HepG2 (cell line): Measurements from ENCODE around the gene PPP4C. TPM values are rescaled to one million over a fixed set of nuclear protein-coding genes. Genes with fewer than 3 reads are reported as not detected.

Experiments
- ARID5B ChIP-seq: IDR thresholded peaks from 2 replicates; pipeline ENCODE4 v1.4.0; 2020; ENCODE audit warnings: mild to moderate bottlenecking, missing genetic modification reagents
- BHLHE40 ChIP-seq: IDR thresholded peaks from 2 replicates; pipeline ENCODE4 v1.6.1; 2011; ENCODE audit warnings: low read length, improper control_type of control experiment
- DR1 ChIP-seq: sonication (generic); formaldehyde crosslinking; IDR thresholded peaks from 2 replicates; pipeline ENCODE4 v1.8.0; 2021; ENCODE audit warnings: mild to moderate bottlenecking, missing genetic modification reagents, inconsistent platforms
- IKZF5 ChIP-seq: IDR thresholded peaks from 2 replicates; pipeline ENCODE4 v1.6.1; 2018; ENCODE audit warnings: missing genetic modification reagents, mild to moderate bottlenecking, missing compliant biosample characterization
- ISX ChIP-seq: sonication (generic); formaldehyde crosslinking; conservative IDR thresholded peaks from 2 replicates; pipeline ENCODE4 v1.5.0; 2020; ENCODE audit warnings: missing genetic modification reagents
- NR0B2 ChIP-seq: sonication (generic); formaldehyde crosslinking; IDR thresholded peaks from 2 replicates; pipeline ENCODE4 v1.4.0; 2020; ENCODE audit warnings: mild to moderate bottlenecking, missing genetic modification reagents
- SRSF9 ChIP-seq: fragments of 200-400 bp; formaldehyde crosslinking; IDR thresholded peaks from 2 replicates; pipeline ENCODE4 v1.6.1; 2018; ENCODE audit warnings: borderline replicate concordance, mild to moderate bottlenecking, low read depth, low read length; ENCODE audit not compliant: insufficient read depth, poor library complexity, severe bottlenecking
- UBTF ChIP-seq: sonication (generic); formaldehyde crosslinking; IDR thresholded peaks from 2 replicates; pipeline ENCODE4 v1.4.0; 2020; ENCODE audit warnings: mild to moderate bottlenecking, missing genetic modification reagents
- ZNF333 ChIP-seq: sonication (generic); formaldehyde crosslinking; IDR thresholded peaks from 2 replicates; pipeline ENCODE4 v1.4.0; 2020; ENCODE audit warnings: mild to moderate bottlenecking, missing genetic modification reagents, borderline replicate concordance
- ZNF407 ChIP-seq: sonication (generic); formaldehyde crosslinking; IDR thresholded peaks from one replicate; pipeline ENCODE4 v1.5.1; 2020; ENCODE audit warnings: mild to moderate bottlenecking, missing genetic modification reagents; ENCODE audit errors: not compliant biosample characterization
- polyA plus RNA-seq, 8 experiments: library from polyadenylated mRNA; depleted of rRNA in 3 of 8; stranded (reverse) in 7 of 8; unstranded in 1 of 8; fragments of >200 nt; fragmentation: Illumina TruSeq in 4 of 8; extraction: Trizol in 4 of 8; gene quantifications; 2 replicates each; pipeline versions ENCODE4 v1.2.1 to v1.2.3, GENCODE V29; 2011 to 2016; ENCODE audit warnings: low read depth in 4 of 8, missing spikeins in 1 of 8, mixed read lengths in 1 of 8; ENCODE audit not compliant: insufficient read depth in 1 of 8
- total RNA-seq, 5 experiments: library from RNA; depleted of rRNA; stranded (reverse); fragments of >200 nt; fragmentation: Illumina TruSeq; extraction: Trizol; gene quantifications; 2 replicates each; pipeline ENCODE4 v1.2.3, GENCODE V29; 2016; ENCODE audit warnings: low read depth in 1 of 5

PPP4C gene
- total and polyA plus RNA-seq, 2 of the 13 experiments (the other 11 are each of a cell fraction or from before 2014, with no cell fraction given) = 176 to 220 TPM

- TF ChIP-seq ARID5B (0 out of 2 replicates have a peak, but pooled peaks have one; percentile 54), IKZF5 (CRISPR knock-in tag) (no peak; the same call in 1 of the 2 replicates), ZNF333 (peak; percentile 97), DR1 (CRISPR knock-in tag) (no peak; the same call in 1 of the 2 replicates), BHLHE40 (peak; percentile 73), UBTF (CRISPR knock-in tag) (peak; percentile 80), ISX (CRISPR knock-in tag) (no peak), NR0B2 (CRISPR knock-in tag) (peak; percentile 48), ZNF407 (CRISPR knock-in tag) (peak; percentile 80), SRSF9 (no peak)
Measured at GRCh38 chr16:30112197-30113030, 36.6 kb downstream of the PPP4C start (continued).
